NCI-H2107 (cell line): ENCODE data around the gene PPM1J.
A peak's percentile ranks its signal among the peaks of the same experiment; 100 is the strongest.

Experiments used
- DNase-seq: peaks from one replicate; lab custom pipeline; 2025; lab: John Stamatoyannopoulos, UW

PPM1J gene

DNA sequence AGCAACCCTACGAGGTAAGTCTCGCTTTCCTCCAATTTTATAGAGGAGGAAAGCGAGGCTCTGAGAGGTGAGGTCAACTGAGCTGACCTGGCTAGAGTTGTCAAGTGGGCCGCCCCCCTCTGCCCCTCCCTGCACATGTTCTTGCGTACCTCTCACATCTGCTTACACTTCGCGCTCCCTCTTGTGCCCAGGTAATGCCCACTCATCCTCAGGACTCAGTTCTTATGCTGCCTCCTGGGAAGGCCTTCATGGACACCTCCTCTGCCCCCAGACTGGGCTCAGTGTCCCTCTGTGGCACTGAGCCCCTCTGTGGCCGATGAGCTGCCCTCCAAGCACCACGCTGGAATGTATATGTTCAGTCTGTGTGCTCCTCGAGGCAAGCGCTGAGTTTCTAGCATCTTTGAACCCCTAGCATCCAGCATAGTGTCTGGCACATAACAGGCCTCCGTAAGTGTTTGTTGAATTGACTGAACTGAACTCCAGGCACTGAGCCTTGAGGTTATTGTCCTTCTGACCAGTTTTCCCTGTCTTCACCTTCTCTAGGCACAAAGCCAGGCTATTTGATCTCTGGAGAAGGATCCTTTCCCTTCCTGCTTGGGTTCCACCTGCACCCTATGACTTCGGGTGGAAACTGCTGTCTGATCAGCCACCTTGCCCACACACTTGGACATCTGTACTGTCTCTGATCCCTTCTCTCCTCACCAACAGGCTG lies 27.2 kb downstream of the PPM1J start:
- no peak for DNase-seq

DNA sequence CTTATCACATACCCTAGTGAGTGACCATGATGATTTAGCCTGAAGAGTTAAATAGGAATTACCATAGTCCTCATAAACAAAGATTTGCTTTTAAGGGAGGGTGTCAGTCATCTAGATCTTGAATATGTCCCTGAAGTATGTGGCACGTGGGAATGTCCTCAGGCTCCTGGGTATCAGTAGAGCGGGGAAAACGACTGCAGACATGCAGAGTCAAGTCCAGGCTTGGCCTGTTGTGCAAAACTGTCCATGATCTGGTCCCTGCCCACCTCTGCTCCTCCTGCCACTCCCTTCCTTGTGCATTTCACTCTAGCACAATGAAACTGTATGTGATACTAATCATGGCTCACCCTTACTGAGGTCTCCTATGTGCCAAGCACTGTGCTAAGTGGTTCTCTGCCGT lies 27.8 kb downstream of the PPM1J start:
- DNase-seq: no peak

DNA sequence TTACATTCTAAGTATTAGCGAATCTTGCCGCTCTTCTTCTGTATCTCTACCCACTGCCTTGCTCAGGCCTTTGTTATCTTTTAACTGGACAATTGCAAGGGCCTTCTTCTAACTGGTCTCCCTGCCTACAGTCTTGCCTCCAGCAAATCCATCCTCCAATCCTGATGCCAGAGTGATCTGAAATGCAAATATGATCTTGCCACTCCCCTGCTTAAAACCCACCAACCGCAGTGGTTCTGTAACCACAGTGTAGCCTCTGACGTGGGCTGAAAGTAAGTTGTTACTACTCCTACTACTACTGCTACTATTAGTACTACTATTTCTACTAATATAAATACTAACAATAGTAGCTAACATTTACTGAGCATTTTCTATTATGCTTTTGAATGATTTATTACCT lies 28.3 kb downstream of the PPM1J start:
- no peak for DNase-seq

DNA sequence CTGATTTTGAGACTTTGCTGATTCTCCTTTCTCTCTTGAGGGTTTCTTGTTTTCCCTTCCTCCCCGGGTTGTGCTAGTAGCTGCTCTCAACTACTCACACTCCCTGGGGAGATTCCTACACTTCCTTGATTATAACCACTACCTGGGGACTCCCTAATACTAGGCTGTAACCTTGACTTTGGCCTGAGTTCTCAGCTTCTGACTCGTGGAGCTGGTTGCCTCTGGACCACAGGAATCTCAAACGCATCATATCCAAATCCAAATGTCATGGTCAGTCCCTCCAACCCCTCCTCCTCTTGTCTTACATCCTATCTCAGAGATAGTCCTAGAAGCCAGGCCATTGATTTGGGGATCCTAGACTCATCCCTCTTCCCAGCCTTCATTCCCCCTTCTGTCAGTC lies 28.7 kb downstream of the PPM1J start:
- no peak for DNase-seq

DNA sequence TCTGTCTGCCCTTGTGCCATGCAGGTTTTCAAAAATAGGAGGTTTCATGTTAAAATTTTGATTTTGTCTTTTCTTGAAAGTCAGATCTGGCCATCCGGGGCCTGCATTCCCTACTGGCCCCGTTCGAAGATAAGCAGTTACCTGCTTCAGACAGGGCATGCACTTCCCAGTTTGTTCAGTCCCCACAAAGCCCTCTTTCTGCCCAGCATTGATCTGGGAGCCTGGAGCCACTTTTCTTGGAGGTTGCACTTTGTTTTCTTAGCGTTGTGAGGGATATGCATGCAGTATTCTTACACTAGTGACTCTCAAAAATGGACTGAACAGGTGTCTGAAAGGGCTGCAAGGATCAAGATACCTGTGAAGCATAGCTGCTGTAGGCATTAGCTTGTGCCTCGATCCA lies 29.2 kb downstream of the PPM1J start:
- DNase-seq: no peak

DNA sequence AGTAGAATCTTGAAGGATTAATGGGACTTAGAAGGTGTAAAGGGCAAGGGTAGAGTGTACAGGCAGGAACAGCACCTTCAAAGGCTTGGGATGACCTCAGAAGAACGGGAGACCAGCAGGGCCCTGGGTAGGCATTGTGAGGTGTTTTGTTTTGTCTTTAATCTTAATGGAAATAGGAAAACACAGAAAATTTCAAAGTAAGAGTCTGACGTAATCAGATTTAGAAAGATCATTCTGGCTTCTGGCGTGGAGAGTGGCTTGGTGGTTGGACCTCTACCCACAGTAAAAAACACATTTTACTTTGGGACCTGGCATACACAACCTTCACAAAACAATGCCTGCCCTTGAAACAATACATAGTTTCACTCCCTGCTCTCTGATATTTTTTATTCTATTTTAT lies 36.5 kb downstream of the PPM1J start:
- no peak for DNase-seq

DNA sequence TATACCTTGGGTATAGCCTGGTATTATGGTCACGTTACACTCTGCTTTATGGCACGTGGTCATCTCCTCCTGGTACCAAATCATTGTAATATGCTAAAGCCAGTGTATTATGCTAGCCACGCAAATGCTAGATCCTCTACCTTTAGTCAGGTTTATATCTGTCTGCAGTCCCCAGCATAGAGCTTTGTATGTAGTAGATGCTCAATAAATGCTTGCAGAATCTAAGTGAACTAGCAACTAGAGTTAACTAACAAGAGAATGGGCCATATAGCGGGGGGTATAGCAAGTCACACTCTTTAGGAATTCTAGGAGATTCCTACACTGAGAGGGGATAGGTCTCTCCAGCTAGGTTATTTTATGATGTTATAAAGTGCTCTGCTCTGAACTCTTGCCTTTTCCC lies 37.6 kb downstream of the PPM1J start:
- DNase-seq: no peak

DNA sequence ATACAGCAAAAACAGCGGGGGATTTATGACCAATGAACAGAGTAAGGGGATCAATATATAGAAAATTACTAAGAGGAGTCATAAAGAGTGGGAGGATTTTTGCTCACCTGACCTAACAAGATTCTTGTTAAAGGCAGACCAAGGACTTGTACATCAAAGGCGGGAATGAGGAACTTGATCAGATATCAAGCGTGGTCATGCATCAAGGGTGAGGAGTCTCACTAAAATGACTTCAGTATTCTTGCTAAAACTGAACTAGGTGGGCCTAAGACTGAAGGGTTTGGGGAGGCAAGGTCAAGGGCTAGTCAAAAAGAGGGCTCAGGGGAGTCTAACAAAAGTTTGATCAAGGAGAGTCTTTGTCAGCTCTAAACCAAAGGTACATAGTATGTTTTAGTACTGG lies 38.6 kb downstream of the PPM1J start:
- DNase-seq: no peak

DNA sequence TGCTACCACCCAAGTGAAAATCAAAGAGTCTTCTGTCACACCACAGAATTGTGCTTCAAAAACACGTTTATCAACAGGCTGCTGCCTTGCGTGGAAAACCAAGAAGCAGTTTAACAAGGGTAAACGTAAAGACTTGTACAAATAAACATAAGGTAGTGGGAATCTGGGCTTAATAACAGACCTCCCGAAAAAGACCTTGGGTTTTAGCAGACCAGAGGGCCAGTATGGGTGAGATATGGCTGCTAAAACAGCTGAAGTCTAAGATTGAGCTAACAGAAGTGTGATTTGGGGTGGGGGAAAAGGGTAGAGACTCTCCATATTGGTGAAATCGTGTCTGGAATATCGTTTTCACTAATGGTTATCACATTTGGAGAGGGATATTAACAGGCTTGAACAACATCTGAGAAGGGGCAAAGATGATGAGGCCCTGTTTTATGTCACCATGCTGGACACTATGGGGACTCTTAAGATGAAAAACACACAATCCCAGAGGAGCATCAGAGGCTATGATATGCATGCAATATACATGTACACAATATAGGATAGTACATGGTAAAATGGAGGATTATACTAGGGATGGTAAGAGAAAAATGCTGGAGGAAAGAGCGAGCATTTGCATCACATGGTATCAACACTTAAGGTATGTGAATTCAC lies 39.3 kb downstream of the PPM1J start:
- DNase-seq: no peak

DNA sequence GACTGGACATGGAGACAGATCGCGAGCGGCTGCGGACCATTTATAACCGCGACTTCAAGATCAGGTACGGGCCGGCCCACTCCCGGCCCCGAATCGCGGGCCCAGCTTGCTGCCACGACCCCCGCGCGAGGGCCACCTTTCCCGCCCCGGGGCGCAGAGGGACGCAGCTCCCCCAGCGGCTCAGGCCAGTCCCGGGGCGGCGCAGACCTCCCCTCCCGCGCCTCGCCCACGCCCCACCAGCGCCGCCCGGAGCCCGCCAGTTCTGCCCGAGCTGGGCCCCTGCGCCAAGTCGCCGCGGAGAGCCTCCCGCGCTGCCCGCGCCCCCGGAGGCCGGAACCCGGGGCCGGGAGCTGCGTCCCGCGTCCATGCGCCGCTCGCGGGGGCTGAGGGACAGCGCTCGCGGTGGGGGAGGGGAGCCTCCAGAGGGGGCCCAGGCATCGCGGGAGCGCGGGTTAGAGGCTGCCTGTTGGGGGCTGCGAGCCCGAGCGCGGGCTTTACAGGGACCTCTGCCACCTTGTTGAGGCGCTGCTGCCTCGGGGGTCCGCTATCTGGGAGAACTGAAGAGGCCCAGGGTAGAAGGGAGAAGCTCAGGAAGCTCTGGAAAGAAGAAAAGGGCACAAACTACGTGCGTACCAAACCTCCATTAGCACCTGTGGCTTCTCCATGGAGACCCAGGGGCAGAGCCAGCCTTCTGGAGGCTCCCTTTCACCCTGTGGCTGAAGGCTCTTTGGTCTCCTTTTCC lies 40.0 kb downstream of the PPM1J start:
- peak; percentile 21 for DNase-seq

DNA sequence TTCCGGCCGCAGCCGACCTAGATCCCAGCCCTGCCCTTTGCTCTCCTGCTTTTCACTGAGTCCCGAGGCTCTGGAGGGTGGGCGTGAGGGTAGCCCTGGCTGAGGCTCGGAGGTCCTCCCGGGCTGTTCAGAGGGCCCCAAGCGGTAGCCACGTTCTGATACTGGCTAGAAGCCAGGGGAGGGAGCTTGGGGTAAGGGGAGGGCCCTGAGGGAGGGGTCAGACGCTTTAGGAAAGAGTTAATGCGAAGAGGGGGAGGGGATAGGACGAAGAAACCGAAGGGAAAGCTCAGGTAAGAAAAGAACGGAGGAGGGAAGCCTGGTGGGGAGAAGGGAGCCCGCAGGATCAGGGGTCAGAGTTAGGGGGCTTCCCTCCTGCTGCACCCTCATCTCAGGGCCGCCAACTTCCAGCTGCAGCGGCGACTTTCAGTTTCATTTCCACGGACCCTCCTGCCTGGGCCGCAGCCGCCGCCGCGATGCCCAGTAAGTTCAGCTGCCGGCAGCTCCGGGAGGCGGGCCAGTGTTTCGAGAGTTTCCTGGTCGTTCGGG lies 40.6 kb downstream of the PPM1J start, which contains the start of gene MOV10:
MOV10 (plus strand) TSS at position 220 of the 546 bp plus-strand sequence; CDS start at position 474, 254 bp downstream.
- peak; percentile 35 for DNase-seq

DNA sequence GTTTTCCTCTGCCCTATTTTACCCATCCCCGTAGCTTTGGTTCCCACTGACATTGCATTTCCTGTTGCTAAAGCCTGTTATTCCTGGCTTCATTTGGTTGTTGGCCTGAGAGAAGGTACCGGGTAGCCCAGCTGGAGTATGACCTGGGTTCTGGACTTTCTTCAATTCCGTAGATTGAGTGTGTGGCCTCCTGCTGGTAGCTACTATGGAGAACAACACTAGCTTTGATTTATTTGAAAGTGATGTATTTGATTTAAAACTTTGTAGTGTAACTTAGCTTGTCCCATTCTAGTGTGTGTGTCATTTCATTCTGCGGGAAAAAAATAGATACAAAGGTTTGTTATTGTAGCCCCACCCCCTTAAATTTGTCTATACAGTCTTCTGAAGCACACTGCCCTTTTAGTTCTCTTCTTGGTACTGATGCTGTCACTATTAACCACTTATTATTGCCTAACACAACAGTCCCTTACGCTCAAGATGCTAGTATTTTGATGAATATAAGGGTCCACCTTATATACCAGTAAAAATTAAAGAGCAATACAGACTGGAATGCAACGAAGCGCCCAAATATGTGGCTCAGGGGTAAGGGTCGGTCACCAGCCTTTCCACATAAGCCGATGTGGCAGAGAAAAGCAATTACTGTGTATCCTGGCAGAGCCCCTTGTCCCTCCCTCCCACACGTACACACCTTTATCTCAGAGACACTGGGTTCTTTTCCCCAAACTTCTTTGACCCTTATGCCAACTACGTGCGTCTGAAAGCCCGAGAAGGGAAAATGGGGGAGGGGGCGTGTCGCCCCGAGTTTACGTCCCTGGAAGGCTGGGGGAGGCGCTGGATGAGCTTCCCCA lies 41.3 kb downstream of the PPM1J start:
- no peak for DNase-seq

DNA sequence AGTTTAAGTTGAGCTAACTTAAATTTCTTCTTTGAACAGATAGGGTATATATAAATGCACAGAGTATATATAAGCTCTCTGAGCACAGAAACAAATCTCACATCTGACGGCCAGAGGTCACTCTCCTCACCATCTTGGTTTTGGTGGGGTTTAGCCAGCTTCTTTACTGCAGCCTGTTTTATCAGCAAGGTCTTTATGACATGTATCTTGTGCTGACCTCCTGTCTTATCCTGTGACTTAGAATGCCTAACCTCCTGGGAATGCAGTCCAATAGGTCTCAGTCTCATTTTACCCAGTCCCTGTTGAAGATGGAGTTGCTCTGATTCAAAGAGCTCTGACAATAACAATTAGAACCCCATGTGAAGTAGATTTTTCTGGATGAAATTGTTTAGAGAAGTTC lies 42.3 kb downstream of the PPM1J start:
- no peak for DNase-seq

DNA sequence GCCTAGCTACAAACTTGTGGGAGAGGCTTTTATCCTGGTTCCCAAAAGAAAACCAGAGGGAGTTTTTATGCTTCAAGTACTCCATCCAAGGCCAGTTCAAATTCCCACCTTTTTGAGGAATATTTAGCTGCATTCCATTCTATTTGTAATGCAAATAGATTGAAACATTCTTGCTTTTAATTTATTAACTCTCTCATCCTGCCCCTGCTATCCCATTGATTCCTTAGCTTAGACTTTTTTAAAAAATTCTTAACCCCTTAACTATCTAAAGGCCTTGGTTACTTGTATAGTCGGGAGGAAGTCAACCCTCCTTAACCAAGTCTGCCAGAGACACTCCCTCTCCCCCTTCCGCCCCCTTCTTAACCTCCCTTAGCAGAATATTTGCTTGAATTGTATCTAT lies 43.1 kb downstream of the PPM1J start:
- no peak for DNase-seq

DNA sequence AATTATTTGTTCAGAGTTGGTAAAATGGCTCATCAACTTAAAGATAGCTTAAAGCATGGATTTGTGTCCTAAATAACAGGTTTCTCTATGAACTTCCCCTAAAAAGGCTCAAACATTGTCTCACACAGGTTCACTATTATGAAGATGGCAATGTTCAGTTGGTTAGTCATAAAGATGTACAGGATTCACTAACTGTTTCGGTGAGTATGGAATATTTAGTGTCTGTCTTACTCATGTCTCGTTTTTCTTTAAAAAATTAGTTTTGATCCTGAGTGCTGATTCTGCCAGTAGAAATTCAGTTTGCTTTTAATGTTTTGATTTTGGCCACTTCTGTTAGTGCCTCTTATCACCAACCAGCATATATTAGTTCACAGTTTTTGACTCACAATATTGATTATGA lies 48.2 kb downstream of the PPM1J start:
- DNase-seq: no peak

DNA sequence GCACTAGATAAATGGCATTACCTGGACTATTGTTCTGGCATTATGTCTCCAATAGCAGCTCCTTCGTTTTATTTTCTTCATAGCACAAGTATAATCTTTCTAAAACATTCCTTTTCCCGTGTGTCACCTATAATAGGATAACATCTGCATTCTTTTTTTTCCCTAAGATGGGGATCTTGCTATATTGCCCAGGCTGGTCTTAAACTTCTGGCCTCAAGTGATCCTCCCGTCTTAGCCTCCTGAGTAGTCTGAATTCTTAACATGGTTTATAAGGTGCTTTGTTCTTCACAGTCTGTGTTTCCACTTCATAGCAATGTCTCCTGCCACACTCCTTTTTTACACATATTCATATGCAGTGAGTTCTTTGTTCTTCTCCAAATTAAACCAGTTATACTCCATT lies 49.3 kb downstream of the PPM1J start:
- no peak for DNase-seq
